ENCODE measurements around the gene ARL17B. TPM values are rescaled to one million over a fixed set of nuclear protein-coding genes. Genes with fewer than 3 reads are reported as not detected.
"Not testable (repeated sequence)": the region's sequence is repeated elsewhere in the genome, so short reads cannot be mapped to it uniquely, and the experiment has no call there.

The ARL17B gene
- total RNA-seq, 2 donors from 2014 or later, result 5.7 to 16.2 TPM

- H3K4me1 ChIP-seq; H3K36me3 ChIP-seq (replicated peaks in 1 of 2; ENCODE audit: insufficient read depth in 1 of 2, low read depth in 2 of 2); H3K9me3 ChIP-seq; H3K27ac ChIP-seq; H3K4me3 ChIP-seq; H3K27me3 ChIP-seq; intact Hi-C loops (cut with DNase I): not testable (repeated sequence)
- WGBS, 2 donors, result 17 to 30% methylated on average over 5 to 6 of the region's 8 CpGs
- peak; percentile 30 to 61 (median 53) for TF ChIP-seq CTCF (IDR thresholded peaks at IDR 0.05)
- DNase-seq, result peak; percentile 23 to 68 (median 52)
- peak; percentile 74 for ATAC-seq
Observed at GRCh38 chr17:46253722-46254121, 107.8 kb downstream of the ARL17B start.

GRCh38 chr17:46252804-46253203 lies 108.8 kb downstream of the ARL17B start:
- intact Hi-C loops (cut with DNase I); H3K36me3 ChIP-seq (replicated peaks in 1 of 2; ENCODE audit: insufficient read depth in 1 of 2, low read depth in 2 of 2); H3K9me3 ChIP-seq; H3K27ac ChIP-seq; DNase-seq; H3K4me3 ChIP-seq; ATAC-seq; H3K4me1 ChIP-seq; H3K27me3 ChIP-seq: not testable (repeated sequence)
- WGBS, 2 donors, result 86 to 92% methylated on average over 12 to 19 of the region's 31 CpGs

GRCh38 chr17:46249153-46249552 lies 112.4 kb downstream of the ARL17B start:
- ATAC-seq; intact Hi-C loops (cut with DNase I); H3K27ac ChIP-seq; H3K36me3 ChIP-seq (replicated peaks in 1 of 2; ENCODE audit: insufficient read depth in 1 of 2, low read depth in 2 of 2); DNase-seq; H3K27me3 ChIP-seq; H3K4me3 ChIP-seq; H3K4me1 ChIP-seq; H3K9me3 ChIP-seq: not testable (repeated sequence)
- 88 to 91% methylated on average over 3 of the region's 3 CpGs for WGBS, 2 donors

GRCh38 chr17:46244949-46245768 lies 116.4 kb downstream of the ARL17B start:
- H3K9me3 ChIP-seq; H3K4me1 ChIP-seq; intact Hi-C loops (cut with DNase I); H3K4me3 ChIP-seq; H3K27me3 ChIP-seq; H3K36me3 ChIP-seq (replicated peaks in 1 of 2; ENCODE audit: insufficient read depth in 1 of 2, low read depth in 2 of 2): not testable (repeated sequence)
- DNase-seq (peak; percentile 77 to 92 (median 84)), ATAC-seq (peak; percentile 100)
- peak overlapping the region in 2 of 4 donors; percentile 7 to 54 for H3K27ac ChIP-seq
- TF ChIP-seq POLR2A (IDR thresholded peaks at IDR 0.05), result peak in 2 of 3 donors; percentile 43 to 52
- WGBS, 2 donors, result 34% methylated on average over 3 of the region's 14 CpGs; no CpG with 5 or more reads in 1 of the 2 donors

- ATAC-seq; H3K36me3 ChIP-seq (replicated peaks in 1 of 2; ENCODE audit: insufficient read depth in 1 of 2, low read depth in 2 of 2); DNase-seq; intact Hi-C loops (cut with DNase I); H3K27me3 ChIP-seq; H3K27ac ChIP-seq; H3K9me3 ChIP-seq; H3K4me3 ChIP-seq; H3K4me1 ChIP-seq: not testable (repeated sequence)
- 90% methylated on average over 7 of the region's 27 CpGs; no CpG with 5 or more reads in 1 of the 2 donors for WGBS, 2 donors
Observed at GRCh38 chr17:46244339-46244913, 117.1 kb downstream of the ARL17B start.

- 98% methylated on average over 7 of the region's 23 CpGs; no CpG with 5 or more reads in 1 of the 2 donors for WGBS, 2 donors
- intact Hi-C loops (cut with DNase I); H3K27me3 ChIP-seq; H3K27ac ChIP-seq; H3K4me1 ChIP-seq; H3K4me3 ChIP-seq; H3K9me3 ChIP-seq; ATAC-seq; DNase-seq; H3K36me3 ChIP-seq (replicated peaks in 1 of 2; ENCODE audit: insufficient read depth in 1 of 2, low read depth in 2 of 2): not testable (repeated sequence)
Observed at GRCh38 chr17:46243928-46244327, 117.6 kb downstream of the ARL17B start.

GRCh38 chr17:46243505-46243904 lies 118.1 kb downstream of the ARL17B start:
- ATAC-seq; H3K9me3 ChIP-seq; intact Hi-C loops (cut with DNase I); H3K27ac ChIP-seq; H3K4me1 ChIP-seq; H3K4me3 ChIP-seq; DNase-seq; H3K36me3 ChIP-seq (replicated peaks in 1 of 2; ENCODE audit: insufficient read depth in 1 of 2, low read depth in 2 of 2); H3K27me3 ChIP-seq: not testable (repeated sequence)
- WGBS, 2 donors, result 37 to 65% methylated on average over 23 to 25 of the region's 38 CpGs

GRCh38 chr17:46231359-46231758 lies 130.2 kb downstream of the ARL17B start:
- intact Hi-C loops (cut with DNase I); H3K36me3 ChIP-seq (replicated peaks in 1 of 2; ENCODE audit: insufficient read depth in 1 of 2, low read depth in 2 of 2); ATAC-seq; DNase-seq; H3K4me3 ChIP-seq; H3K9me3 ChIP-seq; H3K27ac ChIP-seq; H3K4me1 ChIP-seq; H3K27me3 ChIP-seq: not testable (repeated sequence)
- WGBS, 2 donors, result 73% methylated on average over 8 of the region's 8 CpGs
